AG04450 (cell line): Measurements from ENCODE around the gene AP3D1. TPM values are rescaled to one million over a fixed set of nuclear protein-coding genes. Genes with fewer than 3 reads are reported as not detected.

ENCODE experiments used
- CTCF ChIA-PET: fragments of 300-600, 350-600 bp; formaldehyde crosslinking; extraction: SDS; loops from one replicate; lab custom pipeline; 2022; ENCODE audit warnings: antibody characterized with exemption, inconsistent platforms; lab: Charles Lee
- POLR2A ChIA-PET: fragments of 350-600 bp; formaldehyde crosslinking; extraction: SDS; loops from one replicate; lab custom pipeline; 2021; ENCODE audit warnings: antibody characterized with exemption, inconsistent platforms; lab: Yijun Ruan, JAX
- DNase-seq: peaks from one replicate; pipeline ENCODE4 v3.0.0-alpha.2; 2011; ENCODE audit warnings: low read depth, low spot score
- H3K27ac ChIP-seq: one replicate; pipeline ENCODE4 v1.5.1; 2012; ENCODE audit warnings: low read depth, low read length, control low read depth
- H3K27me3 ChIP-seq: one replicate; pipeline ENCODE4 v1.6.0; 2012; ENCODE audit warnings: low read length; ENCODE audit not compliant: control insufficient read depth, insufficient read depth
- H3K4me3 ChIP-seq: 2 replicates; pipeline ENCODE4 v1.5.1; 2011; ENCODE audit warnings: mild to moderate bottlenecking, low read depth, low read length, control low read depth
- H3K9me3 ChIP-seq: 2 replicates; pipeline ENCODE4 v1.5.1; 2012; ENCODE audit warnings: low read length; ENCODE audit not compliant: control insufficient read depth, insufficient read depth
- CTCF ChIP-seq: IDR thresholded peaks from 2 replicates; pipeline ENCODE4 v1.5.1; 2011; ENCODE audit warnings: low read depth, low read length, control low read depth, inconsistent platforms
- polyA plus RNA-seq: library from polyadenylated mRNA; depleted of rRNA; stranded (reverse); fragments of >200 nt; gene quantifications from 2 replicates; pipeline ENCODE4 v1.2.3, GENCODE V29; 2011

AP3D1 gene
- polyA plus RNA-seq, 1 experiment, result 68.2 TPM

DNA sequence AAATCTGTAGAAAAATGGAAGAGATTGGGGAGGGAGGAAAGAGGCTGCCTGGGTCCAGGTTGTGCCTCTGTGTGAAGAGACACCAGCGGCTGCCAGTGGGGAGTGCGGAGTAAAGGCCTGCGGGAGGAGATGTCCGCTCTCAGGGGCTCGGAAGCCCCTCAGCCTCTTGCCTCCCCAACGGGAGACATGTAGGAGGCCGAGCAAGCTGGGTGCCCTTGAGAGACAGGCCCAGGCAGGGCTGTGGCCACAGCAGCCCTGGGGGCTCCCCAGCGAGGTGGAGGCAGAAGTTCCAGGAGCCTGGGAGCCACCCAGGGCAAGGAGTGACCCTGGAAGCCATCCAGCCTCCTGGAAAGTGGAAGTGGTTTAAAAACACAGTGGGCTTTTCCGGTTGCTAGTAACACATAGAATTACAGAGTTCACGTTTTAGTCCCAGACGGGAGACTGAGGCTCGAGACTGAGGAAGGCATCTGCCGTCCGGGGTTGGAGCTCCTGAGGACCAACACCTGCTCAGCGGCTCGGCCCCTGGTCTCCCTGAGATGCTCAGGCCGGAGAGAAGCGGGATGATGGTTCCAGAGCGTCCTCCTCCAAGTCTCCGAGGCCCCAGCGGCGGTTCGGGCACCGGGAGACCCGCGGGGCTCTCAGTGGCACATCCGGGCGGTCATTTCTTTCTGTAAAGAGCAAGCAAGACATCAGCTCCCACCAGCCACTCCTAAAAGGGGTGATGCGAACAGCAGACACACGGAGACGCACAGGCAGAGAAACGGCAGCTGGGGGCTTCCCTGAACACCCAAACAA, 78.4 kb downstream of the AP3D1 start:
- Histone ChIP-seq H3K27ac (no peak overlapping the region), H3K27me3 (no peaks in the 10 kb centered on the region), H3K4me3 (no peak overlapping the region), H3K9me3 (peaks cover 3% of the 10 kb centered on the region; the same call in 1 of the 2 replicates)
- no peak for DNase-seq
- POLR2A ChIA-PET, result no interaction called here
- CTCF ChIA-PET, result no interaction called here
- TF ChIP-seq CTCF, result no peak

DNA sequence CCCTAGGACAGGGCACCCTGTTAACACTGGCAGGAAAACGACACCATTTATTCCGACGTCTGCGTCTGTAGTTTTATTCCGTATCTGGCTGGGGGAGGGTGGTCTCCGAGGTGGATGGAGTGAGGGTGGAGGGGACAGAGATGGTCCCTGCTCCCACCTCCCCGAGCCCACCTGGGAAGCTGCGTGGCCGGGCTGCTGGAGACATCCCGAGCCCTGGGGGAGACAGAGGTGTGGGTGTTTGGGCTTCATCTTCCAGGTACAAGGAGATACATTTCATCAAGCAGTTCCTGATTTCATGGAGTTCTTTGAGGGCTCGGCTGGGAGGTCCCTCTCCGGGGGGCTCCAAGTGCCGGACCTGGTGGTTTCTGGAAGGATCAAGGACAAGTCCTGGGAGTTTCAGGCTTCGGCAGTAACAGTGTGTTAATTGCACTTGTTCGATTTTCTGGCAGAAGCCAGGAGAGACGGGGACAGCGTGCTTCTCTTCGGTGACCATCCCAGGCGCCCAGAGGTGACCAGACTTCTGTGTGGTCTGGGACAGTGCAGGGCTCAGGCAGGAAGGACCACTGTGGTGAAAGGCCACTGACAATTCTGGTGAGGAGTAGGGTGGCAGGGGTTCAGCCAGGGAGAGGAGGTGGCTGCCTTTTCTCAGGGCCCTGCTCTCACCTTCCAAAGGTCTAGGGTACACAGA, 80.2 kb downstream of the AP3D1 start:
- TF ChIP-seq CTCF, result no peak
- ChIA-PET CTCF (interaction anchor here (0.6 to 4.6 kb wide), 5 partner anchors 31 to 562 kb away, joined by 3 to 35 read pairs (median 3); no protein-coding TSS in a partner anchor), POLR2A (interaction anchor here (1.0 kb wide), 1 partner anchor 9 kb away, joined by 3 read pairs; no protein-coding TSS in a partner anchor)
- Histone ChIP-seq H3K27me3 (no peaks in the 10 kb centered on the region), H3K9me3 (no peaks in the 10 kb centered on the region; the same call in 1 of the 2 replicates), H3K4me3 (no peak overlapping the region), H3K27ac (no peak overlapping the region)
- no peak for DNase-seq

DNA sequence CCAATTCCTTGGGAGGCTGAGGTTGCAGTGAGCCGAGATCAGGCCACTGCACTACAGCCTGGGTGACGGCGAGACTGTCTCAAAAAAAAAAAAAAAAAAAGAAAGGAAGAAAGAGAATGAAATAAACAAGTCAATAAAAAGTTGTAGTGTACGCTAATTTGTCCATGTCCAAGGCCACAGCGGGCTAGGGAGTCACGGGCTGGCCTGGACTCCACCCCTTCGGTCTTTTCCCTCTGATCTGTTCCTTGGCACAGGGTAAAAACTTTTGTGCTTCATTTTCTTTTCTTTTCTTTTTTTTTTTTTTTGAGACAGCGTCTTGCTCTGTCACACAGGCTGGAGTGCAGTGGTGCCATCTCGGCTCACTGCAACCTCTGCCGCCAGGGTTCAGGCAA, 80.9 kb downstream of the AP3D1 start:
- H3K9me3 ChIP-seq, result no peaks in the 10 kb centered on the region; the same call in 1 of the 2 replicates
- CTCF ChIA-PET, result interaction anchor here (0.6 to 4.6 kb wide), 14 partner anchors 7 to 140 kb away, joined by 3 to 35 read pairs (median 4); no protein-coding TSS in a partner anchor
- H3K27ac ChIP-seq, result no peak overlapping the region
- no peak overlapping the region for H3K4me3 ChIP-seq
- no peak for TF ChIP-seq CTCF
- DNase-seq, result no peak
- no peaks in the 10 kb centered on the region for H3K27me3 ChIP-seq
- POLR2A ChIA-PET, result interaction anchor here (0.6 kb wide), 1 partner anchor 81 kb away, joined by 3 read pairs; the partner anchor contains the start of gene AP3D1

DNA sequence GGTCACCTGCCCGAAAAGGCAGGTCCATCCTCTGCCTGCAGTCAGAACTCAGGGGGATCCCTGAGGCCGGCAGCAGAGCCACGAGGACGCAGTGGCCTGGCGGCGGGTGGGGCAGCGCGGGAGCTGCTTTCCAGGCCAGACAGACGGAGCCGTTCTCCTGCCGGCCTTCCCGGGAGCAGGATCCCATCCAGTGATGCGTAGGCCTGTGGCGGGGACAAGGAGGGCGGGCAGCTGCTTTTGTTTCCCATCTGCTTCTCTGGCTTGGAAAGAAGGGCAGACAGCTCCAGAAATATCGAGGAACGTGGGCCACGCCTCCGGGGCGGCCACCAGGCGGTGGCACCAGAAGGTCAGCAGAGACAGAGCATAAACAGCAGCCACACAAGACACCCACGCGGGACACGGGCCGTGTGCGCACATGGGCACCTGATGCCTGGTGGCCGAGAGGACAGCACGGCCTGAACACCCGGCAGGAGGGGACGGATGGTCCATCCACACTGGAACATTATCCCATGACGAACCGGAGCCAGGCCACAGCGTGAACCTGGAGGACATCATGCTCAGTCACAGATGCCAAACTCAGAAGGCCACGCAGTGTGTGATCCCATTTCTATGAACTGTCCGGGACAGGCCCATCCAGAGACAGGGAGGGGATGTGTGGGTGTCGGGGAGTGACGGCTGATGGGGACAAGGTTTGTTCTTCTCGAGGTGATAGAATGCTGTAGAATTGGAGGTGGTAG, 86.4 kb downstream of the AP3D1 start:
- ChIA-PET POLR2A (interaction anchor here (0.5 kb wide), 1 partner anchor 21 kb away, joined by 7 read pairs; no protein-coding TSS in a partner anchor), CTCF (no interaction called here)
- DNase-seq, result no peak
- H3K27ac ChIP-seq, result no peak overlapping the region
- no peaks in the 10 kb centered on the region; the same call in 1 of the 2 replicates for H3K9me3 ChIP-seq
- TF ChIP-seq CTCF, result no peak
- H3K4me3 ChIP-seq, result no peak overlapping the region
- H3K27me3 ChIP-seq, result no peaks in the 10 kb centered on the region
